T-helper 2 cell treated with Interferon-gamma antibody and Interleukin-4, amounts not matched to agents 5 μg/mL and 100 μg/mL, for 36 hours (primary cell): ENCODE data around the gene AP3D1.
A peak's percentile ranks its signal among the peaks of the same experiment; 100 is the strongest.
"Not testable (repeated sequence)": the region's sequence is repeated elsewhere in the genome, so short reads cannot be mapped to it uniquely, and the experiment has no call there.

Source experiments
- DNase-seq: peaks from one replicate; pipeline ENCODE4 v3.0.0; 2021; ENCODE audit warnings: low spot score
- H3K27ac Mint-ChIP-seq: one replicate; pipeline ENCODE4 v1.8.0; 2021; ENCODE audit warnings: mild to moderate bottlenecking, mixed read lengths
- H3K27me3 Mint-ChIP-seq: one replicate; pipeline ENCODE4 v1.8.0; 2021; ENCODE audit warnings: low read depth, mixed read lengths
- H3K36me3 Mint-ChIP-seq: one replicate; pipeline ENCODE4 v1.8.0; 2021; ENCODE audit warnings: low read depth, mixed read lengths
- H3K4me1 Mint-ChIP-seq: one replicate; pipeline ENCODE4 v1.8.0; 2021; ENCODE audit warnings: low read depth, mixed read lengths
- H3K4me3 Mint-ChIP-seq: one replicate; pipeline ENCODE4 v1.8.0; 2022; ENCODE audit warnings: mild to moderate bottlenecking, moderate library complexity, mixed read lengths
- H3K9me3 Mint-ChIP-seq: one replicate; pipeline ENCODE4 v1.8.0; 2021; ENCODE audit warnings: mixed read lengths

The AP3D1 gene

DNA sequence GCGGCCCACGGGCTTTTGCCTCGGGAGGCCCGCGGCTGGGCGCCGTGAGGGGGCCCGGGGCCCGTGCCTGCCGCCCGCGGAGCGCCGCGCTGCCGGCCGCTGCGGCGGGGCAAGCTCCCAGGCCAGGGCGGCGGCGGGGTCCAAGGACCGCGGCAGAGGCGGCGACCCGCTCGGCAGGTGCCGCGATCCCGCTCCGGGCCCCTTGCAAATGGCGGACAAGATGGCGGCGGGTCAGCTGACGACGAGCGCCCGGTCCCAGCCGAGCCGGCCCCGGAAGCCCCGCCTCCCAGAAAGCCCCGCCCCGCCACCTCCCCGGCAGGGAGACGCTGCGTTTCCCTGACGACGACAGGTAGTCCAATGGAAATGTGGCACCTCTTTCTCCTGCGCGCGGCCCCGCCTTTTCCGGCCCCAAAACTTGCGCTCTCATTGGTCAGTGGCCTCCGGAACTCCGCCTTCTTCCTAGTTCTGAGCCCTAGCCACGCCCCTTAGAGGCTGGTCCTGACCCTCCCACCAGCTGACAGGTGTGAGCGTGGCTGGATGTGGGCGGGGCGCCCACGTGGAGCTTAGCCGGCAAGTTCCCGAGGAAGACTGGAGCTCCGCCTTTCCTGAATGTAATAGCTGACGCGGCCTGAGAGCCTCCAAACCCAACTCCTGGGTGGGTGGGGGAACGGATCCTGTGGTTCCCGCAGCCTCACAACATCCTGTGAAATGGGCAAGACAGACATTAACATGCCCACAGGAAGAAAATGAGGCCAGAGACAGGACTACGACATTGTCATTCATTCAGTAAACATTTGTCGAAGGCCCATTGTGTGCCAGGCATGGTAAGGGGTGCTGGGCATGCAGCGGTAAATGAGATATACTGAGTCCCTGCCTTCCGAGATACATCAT is at the start of gene AP3D1:
AP3D1 (minus strand) TSS at position 228 of the 891 bp plus-strand sequence. CDS start 232 bp downstream, outside the sequence.
- Mint-ChIP-seq H3K9me3 (no peaks in the 10 kb centered on the region), H3K27me3 (no peaks in the 10 kb centered on the region), H3K36me3 (peaks cover 8% of the 10 kb centered on the region), H3K27ac (peak within 1 kb of the TSS; percentile 74), H3K4me1 (peaks cover 27% of the 10 kb centered on the region), H3K4me3 (peak within 1 kb of the TSS; percentile 75)
- peak; percentile 100 for DNase-seq

DNA sequence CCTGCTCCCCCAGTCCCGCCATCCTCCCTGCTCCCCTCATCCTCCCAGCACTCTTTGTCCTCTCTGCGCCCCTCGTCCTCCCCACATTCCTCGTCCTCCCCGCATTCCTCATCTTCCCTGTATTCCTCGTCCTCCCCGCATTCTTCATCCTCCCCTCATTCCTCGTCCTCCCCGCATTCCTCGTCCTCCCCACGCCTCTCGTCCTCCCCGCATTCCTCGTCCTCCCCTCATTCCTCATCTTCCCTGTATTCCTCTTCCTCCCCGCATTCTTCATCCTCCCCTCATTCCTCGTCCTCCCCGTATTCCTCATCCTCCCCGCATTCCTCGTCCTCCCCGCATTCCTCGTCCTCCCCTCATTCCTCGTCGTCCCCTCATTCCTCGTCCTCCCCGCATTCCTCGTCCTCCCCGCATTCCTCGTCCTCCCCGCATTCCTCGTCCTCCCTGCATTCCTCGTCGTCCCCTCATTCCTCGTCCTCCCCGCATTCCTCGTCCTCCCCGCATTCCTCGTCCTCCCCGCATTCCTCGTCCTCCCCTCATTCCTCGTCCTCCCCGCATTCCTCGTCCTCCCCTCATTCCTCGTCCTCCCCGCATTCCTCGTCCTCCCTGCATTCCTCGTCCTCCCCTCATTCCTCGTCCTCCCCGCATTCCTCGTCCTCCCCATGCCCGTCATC is 49.4 kb upstream of the AP3D1 start:
- H3K27ac Mint-ChIP-seq, DNase-seq, H3K4me1 Mint-ChIP-seq, H3K4me3 Mint-ChIP-seq, H3K9me3 Mint-ChIP-seq, H3K27me3 Mint-ChIP-seq: not testable (repeated sequence)
- peaks cover 12% of the 10 kb centered on the region for H3K36me3 Mint-ChIP-seq

DNA sequence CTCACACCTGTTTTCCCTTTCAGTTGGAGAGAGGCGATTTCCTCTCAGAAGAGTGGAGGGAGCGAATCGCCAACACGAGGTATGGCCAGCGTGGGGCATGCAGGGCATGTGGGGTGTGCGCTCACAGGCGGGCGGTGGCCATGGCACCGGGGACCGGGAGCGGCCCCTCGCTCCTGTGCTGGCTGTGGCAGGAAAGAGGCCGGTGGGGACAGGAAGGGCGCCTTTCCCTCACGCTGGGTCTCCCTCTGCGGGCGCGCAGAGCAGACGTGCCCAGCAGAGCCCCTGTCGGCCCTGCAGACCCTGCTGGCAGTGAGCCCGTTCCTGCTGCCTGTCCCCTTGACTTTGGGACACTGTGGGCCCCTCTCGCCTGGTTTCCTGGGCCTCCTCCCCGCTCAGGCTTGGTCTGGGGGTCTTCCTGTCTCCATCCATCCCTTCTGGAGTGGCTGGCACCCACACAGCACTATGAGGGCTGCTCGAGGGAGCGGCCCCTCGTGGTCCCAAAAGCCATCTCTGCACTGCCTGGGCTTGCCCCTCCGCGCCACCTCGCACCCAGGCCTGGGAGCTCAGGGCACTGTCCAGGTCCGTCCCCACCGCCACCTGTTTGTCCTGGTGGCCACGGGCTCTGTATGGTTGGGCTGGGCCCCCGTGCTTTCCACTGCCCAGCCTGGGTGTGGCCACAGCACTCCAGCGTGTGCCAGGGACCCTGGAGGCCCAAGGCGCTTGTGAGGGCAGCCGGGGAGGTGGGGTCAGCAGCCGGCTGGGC is 48.7 kb upstream of the AP3D1 start:
- peaks cover 7% of the 10 kb centered on the region for H3K36me3 Mint-ChIP-seq
- DNase-seq: no peak
- H3K9me3 Mint-ChIP-seq: no peaks in the 10 kb centered on the region
- no peaks in the 10 kb centered on the region for H3K4me1 Mint-ChIP-seq
- no peak overlapping the region for H3K4me3 Mint-ChIP-seq
- no peaks in the 10 kb centered on the region for H3K27me3 Mint-ChIP-seq
- H3K27ac Mint-ChIP-seq: no peak overlapping the region

DNA sequence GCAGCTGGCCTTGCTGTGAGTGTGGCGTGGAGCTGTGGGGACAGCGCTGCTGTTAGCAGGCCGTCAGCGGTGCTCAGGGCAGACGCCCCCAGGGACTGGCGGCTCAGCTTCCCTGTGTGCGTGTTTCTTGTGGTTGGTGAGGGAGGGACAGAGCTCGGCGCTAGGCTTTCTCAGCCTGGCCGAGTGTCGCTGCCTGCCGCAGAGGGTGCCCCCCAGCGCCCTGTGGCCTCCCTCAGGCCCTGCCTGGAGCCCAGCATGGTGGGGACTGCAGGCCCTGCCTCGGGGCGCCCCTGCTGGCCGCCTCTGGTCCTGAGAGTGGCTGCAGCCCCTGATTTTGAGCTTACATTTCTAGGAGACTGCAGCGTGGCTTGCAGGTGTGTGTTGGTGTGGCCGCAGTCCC is 47.8 kb upstream of the AP3D1 start:
- Mint-ChIP-seq H3K27ac (no peak overlapping the region), H3K4me3 (no peak overlapping the region), H3K4me1 (no peaks in the 10 kb centered on the region)

DNA sequence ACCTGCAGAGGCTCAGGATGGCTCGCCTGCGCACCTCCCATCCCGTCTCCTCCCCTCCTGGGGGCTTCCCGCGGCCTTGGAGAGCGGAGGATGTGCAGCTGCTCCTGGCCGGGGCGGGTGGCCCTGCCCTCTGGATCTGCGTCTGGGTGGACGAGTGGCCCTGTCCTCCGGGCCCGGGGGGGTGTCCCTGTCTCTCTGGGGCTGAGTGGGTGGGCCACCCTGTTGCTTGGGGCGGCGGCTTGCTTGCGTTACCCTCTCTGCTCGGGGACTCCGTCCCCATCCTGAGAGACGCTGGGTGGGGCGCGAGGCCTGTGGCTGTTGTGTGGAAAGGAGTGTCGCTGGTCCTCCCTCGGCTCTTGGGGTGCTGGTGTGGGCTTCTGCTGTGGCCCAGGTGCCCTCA is 47.0 kb upstream of the AP3D1 start:
- no peak for DNase-seq
- H3K27me3 Mint-ChIP-seq: no peaks in the 10 kb centered on the region
- no peak overlapping the region for H3K27ac Mint-ChIP-seq
- peaks cover 10% of the 10 kb centered on the region for H3K36me3 Mint-ChIP-seq
- no peaks in the 10 kb centered on the region for H3K4me1 Mint-ChIP-seq
- H3K4me3 Mint-ChIP-seq: no peak overlapping the region
- no peaks in the 10 kb centered on the region for H3K9me3 Mint-ChIP-seq

More for the DNA sequence above, 47.8 kb upstream of the AP3D1 start:
- no peak for DNase-seq
- Mint-ChIP-seq H3K36me3 (peaks cover 7% of the 10 kb centered on the region), H3K27me3 (no peaks in the 10 kb centered on the region), H3K9me3 (no peaks in the 10 kb centered on the region)

DNA sequence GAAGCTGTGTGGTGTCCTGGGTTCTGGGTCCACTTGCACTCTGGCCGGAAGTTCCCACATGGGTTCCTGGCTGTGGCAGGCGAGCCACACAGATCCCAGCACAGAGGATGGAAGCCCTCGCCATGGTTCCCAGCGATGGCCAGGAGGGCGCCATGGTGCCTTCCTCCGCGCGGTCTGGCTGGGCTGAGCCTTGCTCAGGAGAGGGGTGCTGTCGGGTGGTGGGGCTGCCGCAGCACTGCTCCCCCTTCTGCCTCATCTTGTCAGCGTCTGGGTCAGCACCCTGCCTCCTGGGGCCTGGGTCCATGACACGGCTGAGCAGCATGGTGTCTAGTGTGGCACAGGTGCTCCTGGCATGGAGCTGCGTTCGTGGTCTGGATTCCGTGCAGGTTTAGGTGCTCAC is 45.9 kb upstream of the AP3D1 start:
- no peak overlapping the region for H3K4me3 Mint-ChIP-seq
- DNase-seq: no peak
- H3K9me3 Mint-ChIP-seq: no peaks in the 10 kb centered on the region
- peaks cover 15% of the 10 kb centered on the region for H3K36me3 Mint-ChIP-seq
- H3K27ac Mint-ChIP-seq: no peak overlapping the region
- no peaks in the 10 kb centered on the region for H3K4me1 Mint-ChIP-seq
- no peaks in the 10 kb centered on the region for H3K27me3 Mint-ChIP-seq

DNA sequence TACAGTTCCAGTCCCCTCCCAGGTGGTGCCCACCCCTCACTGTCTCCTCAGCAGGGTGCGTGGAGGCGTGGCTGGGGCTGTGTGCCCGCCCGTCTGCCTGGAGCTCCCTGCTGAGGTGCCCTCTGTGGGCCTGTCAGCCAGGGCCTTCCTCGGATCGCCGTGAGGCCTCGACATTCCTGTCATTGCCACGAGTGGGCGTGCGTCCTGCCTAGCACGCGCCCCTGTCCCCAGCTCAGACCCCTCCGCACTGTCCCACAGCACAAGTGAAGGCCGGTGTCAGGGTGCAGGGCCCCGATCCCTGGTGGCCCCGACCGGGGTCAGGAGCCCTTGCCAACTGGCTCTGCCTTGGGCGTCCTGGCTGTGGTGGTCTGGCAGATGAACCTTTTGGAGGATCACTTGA is 44.5 kb upstream of the AP3D1 start:
- no peaks in the 10 kb centered on the region for H3K9me3 Mint-ChIP-seq
- no peak overlapping the region for H3K4me3 Mint-ChIP-seq
- no peaks in the 10 kb centered on the region for H3K27me3 Mint-ChIP-seq
- no peak for DNase-seq
- H3K27ac Mint-ChIP-seq: no peak overlapping the region
- H3K4me1 Mint-ChIP-seq: no peaks in the 10 kb centered on the region
- peaks cover 20% of the 10 kb centered on the region for H3K36me3 Mint-ChIP-seq

DNA sequence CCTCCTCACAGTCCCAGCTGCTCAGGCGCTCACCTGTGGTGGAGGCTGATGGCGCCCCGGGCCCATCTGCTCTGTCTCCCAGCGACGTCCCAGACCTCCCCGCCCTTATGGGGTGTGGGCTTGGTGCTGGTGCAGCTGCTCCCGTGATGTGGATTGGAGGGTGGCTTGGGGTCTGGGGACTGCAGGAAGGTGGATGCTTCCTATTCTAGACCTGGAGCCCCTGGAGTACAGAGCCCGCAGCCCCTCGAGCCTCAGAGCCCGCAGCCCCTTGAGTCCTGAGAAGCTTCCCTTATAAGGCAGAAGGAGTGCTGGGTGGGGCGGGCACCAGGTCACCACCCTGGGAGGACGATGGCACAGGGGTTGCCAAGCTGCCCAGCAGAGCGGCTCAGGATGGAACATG is 44.0 kb upstream of the AP3D1 start:
- no peaks in the 10 kb centered on the region for H3K27me3 Mint-ChIP-seq
- H3K27ac Mint-ChIP-seq: no peak overlapping the region
- peaks cover 24% of the 10 kb centered on the region for H3K36me3 Mint-ChIP-seq
- H3K4me1 Mint-ChIP-seq: no peaks in the 10 kb centered on the region
- DNase-seq: no peak
- no peaks in the 10 kb centered on the region for H3K9me3 Mint-ChIP-seq
- no peak overlapping the region for H3K4me3 Mint-ChIP-seq

DNA sequence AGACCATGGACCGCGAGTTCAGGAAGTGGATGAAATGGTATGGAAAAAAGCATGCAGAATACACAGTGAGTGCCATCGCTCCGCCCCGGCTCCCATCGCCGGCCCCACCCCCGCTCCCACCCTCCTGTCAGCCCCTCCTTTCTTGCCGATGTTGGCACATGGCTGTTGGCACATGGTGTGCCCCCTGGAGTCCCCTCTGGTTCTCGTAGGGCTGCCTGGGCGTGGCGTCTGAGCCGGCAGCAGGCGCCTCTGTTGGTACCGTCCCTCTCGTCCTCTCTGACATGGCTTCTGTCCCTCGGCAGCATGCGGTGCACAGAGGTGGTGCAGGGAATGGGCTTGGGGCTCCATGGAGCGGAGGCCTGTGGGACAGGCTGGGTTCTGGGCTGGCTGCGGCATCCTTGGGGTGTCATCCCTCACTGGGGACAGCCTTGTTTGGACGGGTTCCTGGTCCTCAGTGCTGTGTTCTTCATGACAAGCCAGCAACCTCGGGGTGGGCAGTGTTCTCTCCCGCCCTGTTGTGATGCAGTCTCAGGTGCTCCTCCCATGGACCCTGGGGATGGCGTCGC is 43.2 kb upstream of the AP3D1 start:
- Mint-ChIP-seq H3K9me3 (no peaks in the 10 kb centered on the region), H3K4me1 (no peaks in the 10 kb centered on the region), H3K36me3 (peaks cover 25% of the 10 kb centered on the region), H3K27me3 (no peaks in the 10 kb centered on the region), H3K4me3 (no peak overlapping the region), H3K27ac (no peak overlapping the region)
- no peak for DNase-seq

DNA sequence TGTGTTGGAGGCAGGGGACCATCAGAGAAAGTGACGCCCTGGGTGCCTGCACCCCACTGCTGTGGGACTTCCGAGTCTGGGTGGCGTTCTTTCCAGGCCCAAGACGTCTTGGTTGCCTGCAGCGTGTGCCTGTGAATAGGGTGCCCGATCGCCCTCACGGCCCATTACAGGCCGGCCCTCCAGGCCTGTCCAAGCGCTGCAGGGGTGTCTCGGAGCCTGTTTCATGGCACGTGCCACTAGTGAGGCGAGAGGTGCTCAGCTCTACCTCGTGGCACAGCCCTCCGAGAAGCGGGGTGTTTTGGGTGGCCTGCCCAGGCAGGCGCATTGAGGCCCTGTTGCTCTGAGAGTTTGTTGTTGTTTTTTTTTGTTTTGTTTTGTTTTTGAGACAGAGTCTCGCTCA is 42.4 kb upstream of the AP3D1 start:
- no peaks in the 10 kb centered on the region for H3K9me3 Mint-ChIP-seq
- peaks cover 23% of the 10 kb centered on the region for H3K36me3 Mint-ChIP-seq

DNA sequence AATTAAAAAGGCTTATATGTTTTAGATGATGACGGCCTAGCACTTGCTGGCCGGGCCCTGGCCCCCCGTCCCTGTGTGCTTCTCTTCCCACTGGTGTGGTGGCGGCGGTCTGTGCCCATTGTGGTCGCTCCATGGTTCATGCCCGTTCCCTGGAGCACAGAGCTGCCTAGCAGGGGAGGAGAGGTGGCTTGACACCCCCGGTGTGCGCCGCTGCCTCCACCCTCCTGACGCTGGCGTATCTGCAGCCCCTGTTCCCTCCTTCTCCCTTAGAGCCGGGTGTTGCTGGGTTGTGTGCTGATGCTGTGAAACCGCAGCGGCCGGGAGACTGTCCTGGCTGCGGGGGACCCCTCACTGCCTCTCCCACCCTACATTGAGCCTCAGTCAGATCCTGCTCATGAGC is 41.5 kb upstream of the AP3D1 start:
- H3K27me3 Mint-ChIP-seq: no peaks in the 10 kb centered on the region
- no peaks in the 10 kb centered on the region for H3K4me1 Mint-ChIP-seq
- H3K9me3 Mint-ChIP-seq: no peaks in the 10 kb centered on the region
- H3K4me3 Mint-ChIP-seq: no peak overlapping the region
- no peak overlapping the region for H3K27ac Mint-ChIP-seq
- DNase-seq: no peak
- H3K36me3 Mint-ChIP-seq: peaks cover 23% of the 10 kb centered on the region

More for the DNA sequence above, 42.4 kb upstream of the AP3D1 start:
- no peaks in the 10 kb centered on the region for H3K4me1 Mint-ChIP-seq
- H3K27me3 Mint-ChIP-seq: no peaks in the 10 kb centered on the region
- no peak overlapping the region for H3K4me3 Mint-ChIP-seq
- no peak for DNase-seq
- H3K27ac Mint-ChIP-seq: no peak overlapping the region

DNA sequence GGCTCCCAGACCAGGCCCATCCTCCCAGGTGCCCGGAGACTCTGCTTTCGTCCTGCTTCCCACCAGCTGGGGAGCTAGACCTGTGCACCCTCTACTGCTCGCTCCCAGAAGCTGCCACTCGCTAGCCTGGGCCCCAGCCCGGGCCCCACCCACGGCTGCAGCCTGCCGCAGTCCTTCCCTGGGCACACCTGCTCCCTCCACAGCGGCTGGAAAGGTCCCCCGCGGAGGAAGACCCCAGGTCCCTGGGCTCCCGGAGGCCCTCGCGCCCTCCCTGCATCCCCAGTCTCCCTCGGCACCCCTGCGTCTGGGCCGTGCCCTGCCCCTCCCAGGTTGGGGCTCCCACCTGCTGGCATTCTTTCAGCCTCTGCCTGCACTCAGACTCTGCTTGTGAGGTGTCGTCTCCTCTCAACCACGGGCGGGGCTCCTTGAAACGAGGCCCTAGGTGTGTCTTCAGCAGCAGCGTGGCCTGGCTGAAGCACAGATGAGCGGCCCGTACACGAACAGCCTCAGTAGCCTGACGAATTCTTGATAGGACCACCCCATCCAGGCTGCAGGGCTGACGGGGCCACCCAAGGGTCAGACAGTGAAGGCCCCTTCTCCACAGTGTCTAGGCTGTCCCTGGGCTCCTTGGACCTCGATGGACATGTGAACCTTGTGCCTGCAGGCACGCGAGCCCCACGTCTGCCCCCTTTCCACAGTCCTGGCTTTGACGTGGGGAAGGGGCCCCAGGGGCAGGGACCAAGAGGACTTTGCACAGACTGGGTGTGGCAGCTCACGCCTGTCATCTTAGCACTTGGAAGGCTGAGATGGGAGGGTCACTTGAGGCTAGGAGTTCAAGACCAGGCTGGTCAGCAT is 40.3 kb upstream of the AP3D1 start:
- Mint-ChIP-seq H3K27me3 (no peaks in the 10 kb centered on the region), H3K4me3 (no peak overlapping the region), H3K27ac (no peak overlapping the region), H3K9me3 (no peaks in the 10 kb centered on the region), H3K36me3 (peaks cover 23% of the 10 kb centered on the region), H3K4me1 (no peaks in the 10 kb centered on the region)
- no peak for DNase-seq

DNA sequence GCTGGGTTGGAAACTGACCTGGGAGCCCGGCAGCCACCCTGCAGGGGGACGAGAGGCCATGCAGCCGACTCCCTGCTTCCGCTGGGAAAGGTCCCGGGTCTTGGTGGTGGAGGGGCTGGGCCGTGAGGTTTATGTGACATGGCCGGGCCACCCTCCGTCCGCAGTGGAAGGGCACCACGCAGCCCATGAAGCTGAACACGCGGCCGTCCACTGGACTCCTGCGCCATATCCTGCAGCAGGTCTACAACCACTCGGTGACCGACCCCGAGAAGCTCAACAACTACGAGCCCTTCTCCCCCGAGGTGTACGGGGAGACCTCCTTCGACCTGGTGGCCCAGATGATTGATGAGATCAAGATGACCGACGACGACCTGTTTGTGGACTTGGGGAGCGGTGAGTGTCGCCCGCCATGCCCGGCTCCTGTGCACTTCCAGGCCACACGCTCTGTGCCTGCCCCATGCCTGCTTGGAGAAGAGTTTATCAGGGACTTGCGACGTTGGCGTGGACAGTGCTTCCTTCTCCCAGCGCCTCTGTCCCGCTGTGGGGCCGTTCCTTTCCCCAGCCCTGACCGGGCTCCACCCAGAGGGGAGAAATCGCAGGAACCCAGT is 39.6 kb upstream of the AP3D1 start:
- H3K27ac Mint-ChIP-seq: no peak overlapping the region
- H3K36me3 Mint-ChIP-seq: peaks cover 23% of the 10 kb centered on the region

More for the DNA sequence above, 39.6 kb upstream of the AP3D1 start:
- no peak for DNase-seq
- no peaks in the 10 kb centered on the region for H3K27me3 Mint-ChIP-seq
- H3K4me1 Mint-ChIP-seq: no peaks in the 10 kb centered on the region
- H3K4me3 Mint-ChIP-seq: no peak overlapping the region
- no peaks in the 10 kb centered on the region for H3K9me3 Mint-ChIP-seq
